HepG2 (cell line): ENCODE measurements around the gene TBC1D24. TPM values are rescaled to one million over a fixed set of nuclear protein-coding genes. Genes with fewer than 3 reads are reported as not detected.

Source experiments
- CBX1 ChIP-seq: IDR thresholded peaks from one replicate; pipeline ENCODE4 v1.6.1; 2016; ENCODE audit warnings: antibody characterized with exemption, low read depth
- CC2D1A ChIP-seq: sonication (generic); formaldehyde crosslinking; IDR thresholded peaks from 2 replicates; pipeline ENCODE4 v1.8.1; 2023; ENCODE audit warnings: mild to moderate bottlenecking, missing genetic modification reagents
- CEBPZ ChIP-seq: IDR thresholded peaks from 2 replicates; pipeline ENCODE4 v1.6.1; 2012; ENCODE audit warnings: low read length, improper control_type of control experiment
- CHD4 ChIP-seq: fragments of 200-600 bp; sonication (generic); IDR thresholded peaks from 2 replicates; pipeline ENCODE4 v1.7.0; 2017; ENCODE audit warnings: mild to moderate bottlenecking, low read length, borderline replicate concordance
- E2F1 ChIP-seq: sonication (generic); formaldehyde crosslinking; IDR thresholded peaks from 2 replicates; pipeline ENCODE4 v1.5.0; 2020; ENCODE audit warnings: missing genetic modification reagents
- FOXA1 ChIP-seq, 2 experiments: fragments of 450-650 bp in 1 of 2; sonication (generic) in 1 of 2; formaldehyde crosslinking in 1 of 2; IDR thresholded peaks; 2 replicates each; pipeline versions ENCODE4 v1.4.0 to v1.6.1; 2016 to 2020; ENCODE audit warnings: missing genetic modification reagents in 1 of 2
- GATAD1 ChIP-seq: IDR thresholded peaks from 2 replicates; pipeline ENCODE4 v1.6.1; 2016; ENCODE audit warnings: missing genetic modification reagents, missing compliant biosample characterization
- GLI4 ChIP-seq: sonication (generic); formaldehyde crosslinking; IDR thresholded peaks from 2 replicates; pipeline ENCODE4 v1.5.1; 2020; ENCODE audit warnings: missing genetic modification reagents, mild to moderate bottlenecking, moderate library complexity, borderline replicate concordance
- MBNL3 ChIP-seq: fragments of 250-450 bp; sonication (Bioruptor Pico); conservative IDR thresholded peaks from 2 replicates; pipeline ENCODE4 v1.8.0; 2022; ENCODE audit warnings: mild to moderate bottlenecking, inconsistent platforms
- MXI1 ChIP-seq: IDR thresholded peaks from 3 replicates; pipeline ENCODE4 v1.6.1; 2012; ENCODE audit warnings: low read depth, low read length, inconsistent platforms, borderline replicate concordance
- NCOA2 ChIP-seq: sonication (generic); formaldehyde crosslinking; IDR thresholded peaks from 2 replicates; pipeline ENCODE4 v1.8.0; 2022; ENCODE audit warnings: inconsistent platforms
- NFKB2 ChIP-seq: sonication (generic); formaldehyde crosslinking; IDR thresholded peaks from 2 replicates; pipeline ENCODE4 v1.4.0; 2020; ENCODE audit warnings: missing genetic modification reagents, borderline replicate concordance
- PCBP2 ChIP-seq: fragments of 200-400 bp; formaldehyde crosslinking; optimal IDR thresholded peaks from 2 replicates; pipeline ENCODE3; 2018; ENCODE audit warnings: low read length, low read depth; ENCODE audit not compliant: poor library complexity, severe bottlenecking
- ZBTB42 ChIP-seq: sonication (generic); formaldehyde crosslinking; IDR thresholded peaks from 2 replicates; pipeline ENCODE4 v1.5.0; 2020; ENCODE audit warnings: mild to moderate bottlenecking, missing genetic modification reagents
- polyA plus RNA-seq, 8 experiments: library from polyadenylated mRNA; depleted of rRNA in 3 of 8; stranded (reverse) in 7 of 8; unstranded in 1 of 8; fragments of >200 nt; fragmentation: Illumina TruSeq in 4 of 8; extraction: Trizol in 4 of 8; gene quantifications; 2 replicates each; pipeline versions ENCODE4 v1.2.1 to v1.2.3, GENCODE V29; 2011 to 2016; ENCODE audit warnings: low read depth in 4 of 8, missing spikeins in 1 of 8, mixed read lengths in 1 of 8; ENCODE audit not compliant: insufficient read depth in 1 of 8
- total RNA-seq, 5 experiments: library from RNA; depleted of rRNA; stranded (reverse); fragments of >200 nt; fragmentation: Illumina TruSeq; extraction: Trizol; gene quantifications; 2 replicates each; pipeline ENCODE4 v1.2.3, GENCODE V29; 2016; ENCODE audit warnings: low read depth in 1 of 5
- TF ChIP-seq, protein P1 (sequence below): IDR thresholded peaks from 2 replicates; pipeline ENCODE4 v1.6.1; 2016; ENCODE audit warnings: mild to moderate bottlenecking, missing biosample characterization, missing genetic modification reagents
- TF ChIP-seq, protein P2 (sequence below): sonication (generic); formaldehyde crosslinking; conservative IDR thresholded peaks from 2 replicates; pipeline ENCODE4 v1.4.0; 2020; ENCODE audit warnings: missing genetic modification reagents
- TF ChIP-seq, protein P3 (sequence below): IDR thresholded peaks from 2 replicates; pipeline ENCODE4 v1.6.1; 2018; ENCODE audit warnings: missing genetic modification reagents
- TF ChIP-seq, protein P4 (sequence below): sonication (generic); formaldehyde crosslinking; IDR thresholded peaks from 2 replicates; pipeline ENCODE4 v1.8.0; 2022; ENCODE audit warnings: missing genetic modification reagents, mild to moderate bottlenecking, inconsistent platforms, borderline replicate concordance

The TBC1D24 gene
- total and polyA plus RNA-seq, 2 of the 13 experiments (the other 11 are each of a cell fraction or from before 2014, with no cell fraction given): 7.7 to 13.7 TPM

GRCh38 chr16:2513405-2514332 lies 38.7 kb downstream of the TBC1D24 start, which contains the start of gene ATP6V0C (continued):
- no peak for TF ChIP-seq CEBPZ
- TF ChIP-seq GATAD1 (CRISPR knock-in tag): peak; percentile 83
- no peak; the same call in 1 of the 2 replicates for TF ChIP-seq GLI4 (CRISPR knock-in tag)
- TF ChIP-seq, protein P1, sequence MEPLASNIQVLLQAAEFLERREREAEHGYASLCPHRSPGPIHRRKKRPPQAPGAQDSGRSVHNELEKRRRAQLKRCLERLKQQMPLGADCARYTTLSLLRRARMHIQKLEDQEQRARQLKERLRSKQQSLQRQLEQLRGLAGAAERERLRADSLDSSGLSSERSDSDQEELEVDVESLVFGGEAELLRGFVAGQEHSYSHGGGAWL (CRISPR knock-in tag): 0 out of 2 replicates have a peak, but pooled peaks have one; percentile 24
- TF ChIP-seq, protein P2, sequence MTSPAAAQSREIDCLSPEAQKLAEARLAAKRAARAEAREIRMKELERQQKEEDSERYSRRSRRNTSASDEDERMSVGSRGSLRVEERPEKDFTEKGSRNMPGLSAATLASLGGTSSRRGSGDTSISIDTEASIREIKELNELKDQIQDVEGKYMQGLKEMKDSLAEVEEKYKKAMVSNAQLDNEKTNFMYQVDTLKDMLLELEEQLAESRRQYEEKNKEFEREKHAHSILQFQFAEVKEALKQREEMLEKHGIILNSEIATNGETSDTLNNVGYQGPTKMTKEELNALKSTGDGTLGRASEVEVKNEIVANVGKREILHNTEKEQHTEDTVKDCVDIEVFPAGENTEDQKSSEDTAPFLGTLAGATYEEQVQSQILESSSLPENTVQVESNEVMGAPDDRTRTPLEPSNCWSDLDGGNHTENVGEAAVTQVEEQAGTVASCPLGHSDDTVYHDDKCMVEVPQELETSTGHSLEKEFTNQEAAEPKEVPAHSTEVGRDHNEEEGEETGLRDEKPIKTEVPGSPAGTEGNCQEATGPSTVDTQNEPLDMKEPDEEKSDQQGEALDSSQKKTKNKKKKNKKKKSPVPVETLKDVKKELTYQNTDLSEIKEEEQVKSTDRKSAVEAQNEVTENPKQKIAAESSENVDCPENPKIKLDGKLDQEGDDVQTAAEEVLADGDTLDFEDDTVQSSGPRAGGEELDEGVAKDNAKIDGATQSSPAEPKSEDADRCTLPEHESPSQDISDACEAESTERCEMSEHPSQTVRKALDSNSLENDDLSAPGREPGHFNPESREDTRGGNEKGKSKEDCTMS (CRISPR knock-in tag): no peak
- no peak for TF ChIP-seq ZBTB42 (CRISPR knock-in tag)
- TF ChIP-seq CHD4: no peak
- no peak for TF ChIP-seq PCBP2
- TF ChIP-seq, protein P3, sequence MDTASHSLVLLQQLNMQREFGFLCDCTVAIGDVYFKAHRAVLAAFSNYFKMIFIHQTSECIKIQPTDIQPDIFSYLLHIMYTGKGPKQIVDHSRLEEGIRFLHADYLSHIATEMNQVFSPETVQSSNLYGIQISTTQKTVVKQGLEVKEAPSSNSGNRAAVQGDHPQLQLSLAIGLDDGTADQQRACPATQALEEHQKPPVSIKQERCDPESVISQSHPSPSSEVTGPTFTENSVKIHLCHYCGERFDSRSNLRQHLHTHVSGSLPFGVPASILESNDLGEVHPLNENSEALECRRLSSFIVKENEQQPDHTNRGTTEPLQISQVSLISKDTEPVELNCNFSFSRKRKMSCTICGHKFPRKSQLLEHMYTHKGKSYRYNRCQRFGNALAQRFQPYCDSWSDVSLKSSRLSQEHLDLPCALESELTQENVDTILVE (CRISPR knock-in tag): peak; percentile 96
- TF ChIP-seq CBX1: no peak
- peak; percentile 30; the same call in 1 of the 2 replicates for TF ChIP-seq NCOA2 (CRISPR knock-in tag)
- no peak; the same call in 2 of the 3 replicates for TF ChIP-seq MXI1
- no peak for TF ChIP-seq MBNL3 (CRISPR knock-in tag)
- TF ChIP-seq NFKB2 (CRISPR knock-in tag): peak; percentile 47; the same call in 1 of the 2 replicates
- no peak for TF ChIP-seq FOXA1 (IDR thresholded peaks at IDR 0.05)
- TF ChIP-seq FOXA1 (CRISPR knock-in tag; IDR thresholded peaks at IDR 0.05): no peak
- no peak for TF ChIP-seq CC2D1A (CRISPR knock-in tag)
- TF ChIP-seq E2F1 (CRISPR knock-in tag): 0 out of 2 replicates have a peak, but pooled peaks have one; percentile 19
- TF ChIP-seq, protein P4, sequence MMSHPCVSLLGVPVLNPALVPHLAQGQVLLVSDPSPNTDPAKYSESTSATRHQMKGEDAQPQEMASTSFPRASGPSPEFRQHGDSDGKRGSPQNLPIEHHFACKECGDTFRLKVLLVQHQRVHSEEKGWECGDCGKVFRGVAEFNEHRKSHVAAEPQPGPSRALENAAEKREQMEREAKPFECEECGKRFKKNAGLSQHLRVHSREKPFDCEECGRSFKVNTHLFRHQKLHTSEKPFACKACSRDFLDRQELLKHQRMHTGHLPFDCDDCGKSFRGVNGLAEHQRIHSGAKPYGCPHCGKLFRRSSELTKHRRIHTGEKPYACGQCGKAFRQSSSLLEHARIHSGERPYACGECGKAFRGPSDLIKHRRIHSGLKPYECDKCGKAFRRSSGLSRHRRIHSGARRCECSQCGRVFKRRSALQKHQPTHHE (CRISPR knock-in tag): no peak
